PFSK-1 (cell line): ENCODE results near the gene MORN5.

Source experiments
- FOXP2 ChIP-seq: optimal IDR thresholded peaks from 2 replicates; pipeline ENCODE3; 2011; ENCODE audit warnings: borderline replicate concordance, control low read depth, inconsistent platforms; ENCODE audit not compliant: insufficient read depth; ENCODE audit errors: extremely low read length, extremely low read depth
- POLR2AphosphoS5 ChIP-seq: IDR thresholded peaks from 2 replicates; pipeline ENCODE4 v1.6.1; 2012; ENCODE audit warnings: low read depth, mild to moderate bottlenecking, control low read depth, low read length, moderate library complexity
- SIN3A ChIP-seq: IDR thresholded peaks from 2 replicates; pipeline ENCODE4 v1.6.1; 2012; ENCODE audit warnings: mild to moderate bottlenecking, low read length, moderate library complexity, borderline replicate concordance; ENCODE audit not compliant: insufficient read depth
- TAF1 ChIP-seq: IDR thresholded peaks from 2 replicates; pipeline ENCODE4 v1.6.1; 2012; ENCODE audit warnings: low read length, control low read depth, borderline replicate concordance; ENCODE audit not compliant: insufficient read depth
- TF ChIP-seq, protein P1 (sequence below), 2 experiments: IDR thresholded peaks; 2 replicates each; pipeline versions ENCODE4 v1.6.1 to v1.8.0; 2011 to 2012; ENCODE audit warnings: low read depth in 2 of 2, low read length in 2 of 2, control low read depth in 1 of 2, inconsistent platforms in 1 of 2, mild to moderate bottlenecking in 1 of 2, moderate library complexity in 1 of 2; ENCODE audit not compliant: insufficient read depth in 1 of 2

The MORN5 gene

DNA sequence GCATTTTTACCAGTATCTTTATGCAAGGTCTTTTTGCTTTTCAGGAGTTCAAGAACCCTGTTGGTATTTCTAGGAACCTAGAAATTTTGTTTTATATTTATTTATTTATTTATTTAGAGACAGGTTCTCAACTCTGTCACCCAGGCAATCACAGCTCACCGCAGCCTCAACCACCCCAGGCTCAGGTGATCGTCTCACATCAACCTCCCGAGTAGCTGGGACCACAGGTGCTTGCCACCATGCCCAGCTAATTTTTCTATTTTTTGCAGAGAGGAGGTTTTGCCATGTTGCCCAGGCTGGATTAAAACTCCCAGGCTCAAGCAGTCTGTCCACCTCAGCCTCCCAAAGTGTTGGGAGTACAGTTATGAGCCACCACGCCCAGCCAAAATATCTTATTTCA lies 36.2 kb downstream of the MORN5 start:
- TF ChIP-seq FOXP2 (no peak), POLR2AphosphoS5 (no peak), TAF1 (no peak), SIN3A (no peak)
- TF ChIP-seq, protein P1, sequence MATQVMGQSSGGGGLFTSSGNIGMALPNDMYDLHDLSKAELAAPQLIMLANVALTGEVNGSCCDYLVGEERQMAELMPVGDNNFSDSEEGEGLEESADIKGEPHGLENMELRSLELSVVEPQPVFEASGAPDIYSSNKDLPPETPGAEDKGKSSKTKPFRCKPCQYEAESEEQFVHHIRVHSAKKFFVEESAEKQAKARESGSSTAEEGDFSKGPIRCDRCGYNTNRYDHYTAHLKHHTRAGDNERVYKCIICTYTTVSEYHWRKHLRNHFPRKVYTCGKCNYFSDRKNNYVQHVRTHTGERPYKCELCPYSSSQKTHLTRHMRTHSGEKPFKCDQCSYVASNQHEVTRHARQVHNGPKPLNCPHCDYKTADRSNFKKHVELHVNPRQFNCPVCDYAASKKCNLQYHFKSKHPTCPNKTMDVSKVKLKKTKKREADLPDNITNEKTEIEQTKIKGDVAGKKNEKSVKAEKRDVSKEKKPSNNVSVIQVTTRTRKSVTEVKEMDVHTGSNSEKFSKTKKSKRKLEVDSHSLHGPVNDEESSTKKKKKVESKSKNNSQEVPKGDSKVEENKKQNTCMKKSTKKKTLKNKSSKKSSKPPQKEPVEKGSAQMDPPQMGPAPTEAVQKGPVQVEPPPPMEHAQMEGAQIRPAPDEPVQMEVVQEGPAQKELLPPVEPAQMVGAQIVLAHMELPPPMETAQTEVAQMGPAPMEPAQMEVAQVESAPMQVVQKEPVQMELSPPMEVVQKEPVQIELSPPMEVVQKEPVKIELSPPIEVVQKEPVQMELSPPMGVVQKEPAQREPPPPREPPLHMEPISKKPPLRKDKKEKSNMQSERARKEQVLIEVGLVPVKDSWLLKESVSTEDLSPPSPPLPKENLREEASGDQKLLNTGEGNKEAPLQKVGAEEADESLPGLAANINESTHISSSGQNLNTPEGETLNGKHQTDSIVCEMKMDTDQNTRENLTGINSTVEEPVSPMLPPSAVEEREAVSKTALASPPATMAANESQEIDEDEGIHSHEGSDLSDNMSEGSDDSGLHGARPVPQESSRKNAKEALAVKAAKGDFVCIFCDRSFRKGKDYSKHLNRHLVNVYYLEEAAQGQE (IDR thresholded peaks at IDR 0.05; ENCODE audit: insufficient read depth in 1 of 2, low read depth in 2 of 2, low read length in 2 of 2) = no peak

DNA sequence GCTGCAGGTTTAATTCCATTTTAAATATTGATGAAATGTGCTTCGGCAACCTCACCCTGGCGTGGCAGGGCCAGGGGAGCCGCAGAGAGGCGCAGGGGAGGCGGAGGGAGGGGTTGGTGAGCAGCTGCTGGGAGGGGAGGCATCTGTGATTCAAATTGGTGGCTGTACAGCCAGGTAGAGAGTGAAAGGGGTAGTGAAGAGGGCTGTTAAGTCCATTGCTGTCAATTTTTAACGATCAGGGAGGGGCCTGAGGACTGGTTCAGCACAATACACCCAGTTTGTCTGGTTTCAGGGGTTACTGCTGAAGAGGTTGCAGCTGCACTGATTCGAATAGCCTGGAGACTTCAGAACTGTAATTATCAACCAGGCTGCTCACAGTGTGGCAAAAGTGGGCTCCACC lies 37.7 kb downstream of the MORN5 start:
- no peak for TF ChIP-seq SIN3A
- no peak for TF ChIP-seq FOXP2
- no peak for TF ChIP-seq POLR2AphosphoS5
- TF ChIP-seq, protein P1 (IDR thresholded peaks at IDR 0.05; ENCODE audit: insufficient read depth in 1 of 2, low read depth in 2 of 2, low read length in 2 of 2) = no peak
- TF ChIP-seq TAF1 = no peak

DNA sequence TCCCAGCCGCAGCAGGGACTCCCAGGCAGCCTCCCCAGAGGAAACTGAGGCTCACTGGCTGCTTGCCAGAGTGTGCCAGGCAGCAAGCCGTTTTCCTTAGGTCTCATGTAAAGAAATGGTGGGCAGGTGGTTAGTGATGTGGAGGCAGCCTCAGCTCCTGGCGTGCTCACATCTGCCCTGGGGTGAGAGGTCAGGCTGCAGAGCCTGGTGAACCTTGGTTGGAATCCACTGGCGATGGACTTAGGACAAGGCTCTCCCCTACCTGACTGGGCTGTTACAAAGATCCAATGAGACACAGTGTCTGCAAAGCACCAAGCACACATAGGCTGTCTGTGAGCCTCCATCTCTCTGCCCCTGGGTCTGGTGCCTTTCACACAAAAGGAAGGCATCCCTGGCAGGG lies 38.2 kb downstream of the MORN5 start:
- no peak for TF ChIP-seq FOXP2
- no peak for TF ChIP-seq SIN3A

DNA sequence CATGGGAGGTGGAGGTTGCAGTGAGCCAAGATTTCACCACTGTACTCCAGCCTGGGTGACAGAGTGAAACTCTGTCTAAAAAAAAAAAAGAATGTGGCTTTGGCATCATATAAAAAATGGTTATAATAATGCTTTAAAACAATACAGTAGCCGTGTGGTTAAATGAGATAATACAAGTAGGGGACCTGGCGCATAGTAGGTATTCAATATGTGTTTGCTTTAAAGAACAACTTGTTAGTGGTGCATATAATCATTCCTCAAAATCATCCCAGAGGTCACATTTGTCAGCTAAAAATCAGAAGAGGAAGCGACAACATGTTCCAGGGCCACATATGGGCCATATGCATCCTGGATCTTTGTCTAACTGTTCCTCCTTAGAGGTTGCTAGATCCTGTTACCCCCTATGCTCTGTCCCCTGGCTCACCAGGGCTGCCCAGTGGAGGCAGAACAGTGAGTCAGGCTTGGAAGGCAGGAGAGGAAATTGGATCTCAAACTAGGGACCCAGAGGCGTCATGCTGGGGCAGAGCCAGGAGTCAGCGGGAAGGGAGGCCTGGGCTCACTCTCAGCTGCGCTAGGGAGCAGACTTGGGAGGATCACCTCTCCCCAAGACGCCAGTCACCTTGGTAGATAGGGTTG lies 41.4 kb downstream of the MORN5 start:
- TF ChIP-seq POLR2AphosphoS5 = no peak
- TF ChIP-seq FOXP2 = no peak
- TF ChIP-seq TAF1 = no peak
- TF ChIP-seq, protein P1 (IDR thresholded peaks at IDR 0.05; ENCODE audit: insufficient read depth in 1 of 2, low read depth in 2 of 2, low read length in 2 of 2) = no peak
- no peak for TF ChIP-seq SIN3A

DNA sequence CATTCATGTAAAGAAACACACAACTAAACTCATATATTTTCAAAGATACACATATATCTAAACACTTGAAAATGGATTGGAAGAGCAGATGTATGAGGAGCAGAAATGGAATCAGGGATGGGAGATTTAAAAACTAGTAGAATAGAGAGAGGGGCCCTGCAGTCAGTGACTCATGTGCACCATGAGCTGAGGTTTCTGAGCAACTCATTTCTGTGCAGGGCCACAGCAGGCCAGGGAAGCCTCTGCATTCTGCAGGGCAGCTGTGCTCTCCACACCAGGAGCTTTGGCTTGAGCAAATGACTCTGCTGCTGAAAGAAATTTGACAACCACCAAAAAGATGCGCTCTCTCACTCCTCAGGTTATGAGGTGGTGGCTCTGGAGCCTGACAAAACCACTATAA lies 41.9 kb downstream of the MORN5 start:
- TF ChIP-seq, protein P1 (IDR thresholded peaks at IDR 0.05; ENCODE audit: insufficient read depth in 1 of 2, low read depth in 2 of 2, low read length in 2 of 2) = no peak
- no peak for TF ChIP-seq FOXP2

DNA sequence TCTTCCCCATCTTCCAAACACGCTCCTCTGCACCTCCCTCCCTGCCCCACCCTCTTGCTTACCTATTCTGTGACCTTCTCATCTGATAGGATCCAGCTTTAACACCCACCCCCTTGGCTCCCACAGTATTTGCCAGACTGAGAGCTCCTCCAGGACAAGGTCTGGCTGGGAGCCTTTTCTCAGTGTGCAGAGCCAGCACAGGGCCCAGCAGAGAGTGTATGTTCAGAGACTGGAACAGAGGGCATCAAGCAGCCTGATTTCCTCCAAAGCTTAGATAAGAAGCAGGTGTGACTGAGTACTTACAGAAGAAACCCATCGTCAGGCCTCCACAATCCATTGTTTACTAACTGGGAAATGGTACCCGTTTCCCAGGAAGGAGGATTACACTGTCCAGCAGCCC lies 42.4 kb downstream of the MORN5 start:
- no peak for TF ChIP-seq SIN3A
- no peak for TF ChIP-seq FOXP2
- TF ChIP-seq, protein P1 (IDR thresholded peaks at IDR 0.05; ENCODE audit: insufficient read depth in 1 of 2, low read depth in 2 of 2, low read length in 2 of 2) = no peak
- TF ChIP-seq POLR2AphosphoS5 = no peak
- TF ChIP-seq TAF1 = no peak
